ENCODE results near the gene NINL.
"Not testable (repeated sequence)": the region's sequence is repeated elsewhere in the genome, so short reads cannot be mapped to it uniquely, and the experiment has no call there.

Gene NINL

DNA sequence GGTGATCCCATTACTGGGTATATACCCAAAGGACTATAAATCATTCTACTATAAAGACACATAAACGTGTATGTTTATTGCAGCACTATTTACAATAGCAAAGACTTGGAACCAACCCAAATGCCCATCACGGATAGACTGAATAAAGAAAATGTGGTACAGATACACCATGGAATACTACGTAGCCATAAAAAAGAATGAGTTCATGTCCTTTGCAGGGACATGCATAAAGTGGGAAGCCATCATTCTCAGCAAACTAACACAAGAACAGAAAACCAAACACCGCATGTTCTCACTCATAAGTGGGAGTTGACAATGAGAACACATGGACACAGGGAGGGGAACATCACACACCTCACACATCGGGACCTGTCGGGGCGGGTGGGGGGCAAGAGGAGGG is 1.7 kb downstream of the NINL start:
- H3K4me1 Mint-ChIP-seq; H3K27ac Mint-ChIP-seq (ENCODE audit: low read depth); H3K9me3 Mint-ChIP-seq; H3K36me3 Mint-ChIP-seq (ENCODE audit: insufficient read depth); ATAC-seq (replicated peaks; ENCODE audit: extremely low read depth, poor library complexity, severe bottlenecking); DNase-seq (ENCODE audit: low spot score in 2 of 2): not testable (repeated sequence)
- peaks cover 51% of the 10 kb centered on the region for H3K27me3 Mint-ChIP-seq
- peak overlapping the region; percentile 54 for H3K4me3 Mint-ChIP-seq

DNA sequence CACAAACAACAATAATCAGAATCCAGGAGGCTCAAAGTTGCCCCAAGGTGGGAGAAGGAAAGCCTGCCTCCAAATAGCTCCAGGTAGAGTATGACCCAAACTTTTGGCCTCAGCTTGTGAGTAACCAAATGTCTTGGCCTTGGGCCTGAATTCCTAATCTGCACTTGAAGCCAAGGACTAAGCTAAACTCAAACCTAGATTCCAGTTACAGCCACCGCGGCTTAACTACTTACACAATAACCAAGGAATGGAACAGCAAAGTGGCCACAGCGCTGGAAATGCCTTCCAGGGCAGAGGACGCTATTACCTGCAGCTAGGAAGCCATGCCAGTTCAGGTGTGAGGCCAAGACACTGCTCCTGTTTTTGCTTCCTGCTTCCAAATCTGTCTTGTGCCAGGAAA is 4.6 kb downstream of the NINL start:
- no peak overlapping the region for H3K27ac Mint-ChIP-seq (ENCODE audit: low read depth)
- no peak overlapping the region for H3K4me3 Mint-ChIP-seq
- no peak for ATAC-seq (replicated peaks; ENCODE audit: extremely low read depth, poor library complexity, severe bottlenecking)
- no peak for DNase-seq (ENCODE audit: low spot score in 2 of 2)
- no peaks in the 10 kb centered on the region for H3K9me3 Mint-ChIP-seq
- H3K27me3 Mint-ChIP-seq: peaks cover 57% of the 10 kb centered on the region
- H3K4me1 Mint-ChIP-seq: peaks cover 5% of the 10 kb centered on the region
- peaks cover 3% of the 10 kb centered on the region for H3K36me3 Mint-ChIP-seq (ENCODE audit: insufficient read depth)

DNA sequence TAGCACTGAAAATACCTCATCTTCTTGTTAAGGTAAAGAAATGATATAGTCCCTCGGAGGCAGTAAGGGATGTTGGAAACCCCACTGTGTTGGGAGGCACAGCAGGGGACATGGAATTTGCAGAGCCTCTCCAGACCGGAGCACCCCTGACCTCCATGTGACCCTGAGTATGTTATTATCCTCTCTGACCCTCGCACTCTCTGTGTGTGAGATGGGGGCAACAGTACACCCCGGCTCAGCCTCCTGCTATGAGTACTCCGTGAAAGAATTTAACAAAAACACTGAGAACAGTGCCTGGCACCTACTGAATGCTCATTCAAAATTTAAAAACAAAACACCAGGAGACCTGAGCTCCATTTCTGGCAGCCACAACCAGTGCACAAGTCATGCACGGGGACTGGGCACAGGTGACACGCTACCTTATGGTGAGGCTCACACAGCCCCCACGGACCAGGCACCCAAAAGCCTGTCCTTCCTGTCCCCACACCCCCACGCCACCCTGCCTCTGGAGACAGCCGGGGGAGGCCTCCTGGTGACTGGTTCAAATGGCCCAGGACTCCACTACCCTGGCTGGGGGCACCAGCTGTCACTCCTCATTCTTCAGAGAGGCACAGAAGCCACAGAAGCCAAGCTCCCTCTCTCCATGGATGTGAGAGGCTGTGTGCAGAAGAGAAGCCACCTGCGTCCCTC is 6.1 kb downstream of the NINL start:
- Mint-ChIP-seq H3K4me1 (no peaks in the 10 kb centered on the region), H3K27ac (ENCODE audit: low read depth) (no peak overlapping the region), H3K27me3 (peaks cover 50% of the 10 kb centered on the region), H3K9me3 (no peaks in the 10 kb centered on the region), H3K36me3 (ENCODE audit: insufficient read depth) (no peaks in the 10 kb centered on the region), H3K4me3 (no peak overlapping the region)
- no peak for DNase-seq (ENCODE audit: low spot score in 2 of 2)
- ATAC-seq (replicated peaks; ENCODE audit: extremely low read depth, poor library complexity, severe bottlenecking): no peak

GRCh38 chr20:25576783-25577530 is 8.4 kb downstream of the NINL start:
- no peak overlapping the region for H3K4me3 Mint-ChIP-seq
- no peak for ATAC-seq (replicated peaks; ENCODE audit: extremely low read depth, poor library complexity, severe bottlenecking)
- H3K9me3 Mint-ChIP-seq: no peaks in the 10 kb centered on the region
- no peak overlapping the region for H3K27ac Mint-ChIP-seq (ENCODE audit: low read depth)
- H3K36me3 Mint-ChIP-seq (ENCODE audit: insufficient read depth): peaks cover 1% of the 10 kb centered on the region
- H3K4me1 Mint-ChIP-seq: no peaks in the 10 kb centered on the region
- DNase-seq (ENCODE audit: low spot score in 2 of 2): no peak
- peaks cover 28% of the 10 kb centered on the region for H3K27me3 Mint-ChIP-seq

DNA sequence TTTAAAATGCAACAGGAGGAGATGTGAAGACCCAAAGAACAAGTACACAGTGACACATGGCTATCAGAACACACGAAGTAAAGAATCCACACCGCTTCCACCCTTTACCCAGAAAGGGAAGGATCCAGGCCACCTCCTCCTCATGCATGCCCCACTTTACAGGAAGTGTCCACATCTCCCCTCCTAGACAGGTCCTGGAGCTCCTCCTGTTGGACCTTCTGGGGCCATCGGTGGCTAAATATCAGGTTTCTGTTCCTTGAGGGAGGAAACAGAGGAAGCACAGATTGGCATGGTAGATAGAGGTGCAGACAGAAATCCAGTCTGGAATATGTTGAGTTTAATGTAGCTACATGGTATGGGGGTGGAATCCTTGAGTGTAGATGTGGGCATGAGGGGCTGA is 10.9 kb downstream of the NINL start:
- Mint-ChIP-seq H3K36me3 (ENCODE audit: insufficient read depth) (peaks cover 1% of the 10 kb centered on the region), H3K9me3 (no peaks in the 10 kb centered on the region), H3K4me1 (no peaks in the 10 kb centered on the region), H3K4me3 (no peak overlapping the region), H3K27me3 (peaks cover 7% of the 10 kb centered on the region), H3K27ac (ENCODE audit: low read depth) (no peak overlapping the region)
- ATAC-seq (replicated peaks; ENCODE audit: extremely low read depth, poor library complexity, severe bottlenecking) (no peak), DNase-seq (ENCODE audit: low spot score in 2 of 2) (no peak)

GRCh38 chr20:25573288-25574251 is 11.8 kb downstream of the NINL start:
- Mint-ChIP-seq H3K27ac (ENCODE audit: low read depth) (no peak overlapping the region), H3K36me3 (ENCODE audit: insufficient read depth) (peaks cover 1% of the 10 kb centered on the region), H3K4me1 (no peaks in the 10 kb centered on the region), H3K4me3 (no peak overlapping the region), H3K9me3 (no peaks in the 10 kb centered on the region), H3K27me3 (peaks cover 7% of the 10 kb centered on the region)
- no peak for DNase-seq (ENCODE audit: low spot score in 2 of 2)
- no peak for ATAC-seq (replicated peaks; ENCODE audit: extremely low read depth, poor library complexity, severe bottlenecking)

DNA sequence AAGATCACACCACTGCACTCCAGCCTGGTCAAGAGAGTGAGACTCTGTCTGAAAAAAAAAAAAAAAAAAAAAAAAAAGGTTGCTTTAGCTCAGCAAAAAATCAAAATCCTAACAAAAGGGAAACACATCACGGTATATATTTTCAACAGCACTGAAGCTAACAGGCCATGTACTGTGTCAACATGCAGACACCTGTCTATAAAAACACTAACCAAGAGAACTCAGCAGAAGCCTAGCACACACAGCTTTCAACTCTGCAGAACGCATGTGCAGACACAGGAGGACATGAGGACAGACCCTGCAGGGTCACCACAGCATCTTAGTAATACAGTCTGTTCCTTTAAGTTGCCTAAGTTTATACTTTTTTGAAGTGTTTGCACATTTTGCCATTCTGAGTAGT is 13.5 kb downstream of the NINL start:
- H3K27ac Mint-ChIP-seq (ENCODE audit: low read depth): no peak overlapping the region
- peaks cover 7% of the 10 kb centered on the region for H3K27me3 Mint-ChIP-seq
- H3K36me3 Mint-ChIP-seq (ENCODE audit: insufficient read depth): peaks cover 1% of the 10 kb centered on the region
- no peak for ATAC-seq (replicated peaks; ENCODE audit: extremely low read depth, poor library complexity, severe bottlenecking)
- no peak for DNase-seq (ENCODE audit: low spot score in 2 of 2)
- H3K9me3 Mint-ChIP-seq: no peaks in the 10 kb centered on the region
- H3K4me1 Mint-ChIP-seq: no peaks in the 10 kb centered on the region
- no peak overlapping the region for H3K4me3 Mint-ChIP-seq

DNA sequence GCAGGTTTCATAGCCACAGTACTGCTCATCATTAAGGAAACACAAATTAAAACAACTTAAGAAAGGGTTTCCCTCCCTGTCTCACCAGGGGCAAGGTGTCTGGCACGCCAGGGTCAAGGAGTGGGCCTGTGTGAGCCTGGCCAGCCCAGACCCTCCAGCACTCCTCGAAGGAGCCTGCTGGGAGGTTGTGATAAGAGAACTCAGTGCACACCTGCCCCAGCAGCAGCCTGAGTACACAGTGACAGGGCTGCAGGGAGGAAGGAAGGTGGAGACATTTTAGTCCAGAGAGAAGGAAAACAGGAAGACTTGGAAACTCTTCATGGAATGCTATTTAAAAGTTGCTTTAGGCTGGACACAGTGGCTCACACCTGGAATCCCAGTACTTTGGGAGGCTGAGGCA is 14.1 kb downstream of the NINL start:
- DNase-seq (ENCODE audit: low spot score in 2 of 2) (no peak), ATAC-seq (replicated peaks; ENCODE audit: extremely low read depth, poor library complexity, severe bottlenecking) (no peak)
- peaks cover 6% of the 10 kb centered on the region for H3K27me3 Mint-ChIP-seq
- H3K9me3 Mint-ChIP-seq: no peaks in the 10 kb centered on the region
- no peaks in the 10 kb centered on the region for H3K4me1 Mint-ChIP-seq
- H3K4me3 Mint-ChIP-seq: no peak overlapping the region
- H3K36me3 Mint-ChIP-seq (ENCODE audit: insufficient read depth): peaks cover 1% of the 10 kb centered on the region
- no peak overlapping the region for H3K27ac Mint-ChIP-seq (ENCODE audit: low read depth)

GRCh38 chr20:25570148-25570530 is 15.2 kb downstream of the NINL start:
- Mint-ChIP-seq H3K27ac (ENCODE audit: low read depth) (no peak overlapping the region), H3K4me1 (no peaks in the 10 kb centered on the region)

GRCh38 chr20:25567286-25567685 is 18.0 kb downstream of the NINL start:
- Mint-ChIP-seq H3K4me1 (no peaks in the 10 kb centered on the region), H3K36me3 (ENCODE audit: insufficient read depth) (no peaks in the 10 kb centered on the region), H3K9me3 (no peaks in the 10 kb centered on the region), H3K4me3 (no peak overlapping the region), H3K27ac (ENCODE audit: low read depth) (no peak overlapping the region), H3K27me3 (no peaks in the 10 kb centered on the region)
- DNase-seq (ENCODE audit: low spot score in 2 of 2): no peak
- ATAC-seq (replicated peaks; ENCODE audit: extremely low read depth, poor library complexity, severe bottlenecking): no peak

More at GRCh38 chr20:25570148-25570530, 15.2 kb downstream of the NINL start:
- H3K9me3 Mint-ChIP-seq: no peaks in the 10 kb centered on the region
- H3K36me3 Mint-ChIP-seq (ENCODE audit: insufficient read depth): peaks cover 1% of the 10 kb centered on the region
- DNase-seq (ENCODE audit: low spot score in 2 of 2): no peak
- no peak overlapping the region for H3K4me3 Mint-ChIP-seq
- ATAC-seq (replicated peaks; ENCODE audit: extremely low read depth, poor library complexity, severe bottlenecking): no peak
- H3K27me3 Mint-ChIP-seq: no peaks in the 10 kb centered on the region

DNA sequence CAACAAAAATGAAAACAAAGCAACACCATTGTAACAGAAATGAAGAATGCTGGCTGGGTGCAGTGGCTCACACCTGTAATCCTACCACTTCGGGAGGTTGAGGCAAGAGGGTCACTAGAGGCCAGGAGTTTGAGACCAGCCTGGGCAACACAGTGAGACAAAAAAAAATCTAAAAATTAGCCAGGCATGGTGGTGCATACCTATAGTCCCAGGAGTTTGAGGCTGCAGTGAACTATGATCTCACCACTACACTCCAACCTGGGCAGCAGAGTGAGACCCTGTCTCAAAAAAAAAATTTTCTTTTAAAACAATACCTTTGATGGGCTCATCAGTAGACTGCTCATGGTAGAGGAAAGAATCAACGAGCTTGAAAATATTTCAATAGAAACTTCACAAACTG is 18.5 kb downstream of the NINL start:
- Mint-ChIP-seq H3K4me3 (no peak overlapping the region), H3K27me3 (no peaks in the 10 kb centered on the region), H3K4me1 (no peaks in the 10 kb centered on the region), H3K9me3 (no peaks in the 10 kb centered on the region), H3K27ac (ENCODE audit: low read depth) (no peak overlapping the region), H3K36me3 (ENCODE audit: insufficient read depth) (no peaks in the 10 kb centered on the region)
- ATAC-seq (replicated peaks; ENCODE audit: extremely low read depth, poor library complexity, severe bottlenecking) (no peak), DNase-seq (ENCODE audit: low spot score in 2 of 2) (no peak)

- no peak overlapping the region for H3K27ac Mint-ChIP-seq (ENCODE audit: low read depth)
- H3K27me3 Mint-ChIP-seq: no peaks in the 10 kb centered on the region
- no peaks in the 10 kb centered on the region for H3K4me1 Mint-ChIP-seq
- ATAC-seq (replicated peaks; ENCODE audit: extremely low read depth, poor library complexity, severe bottlenecking) (no peak), DNase-seq (ENCODE audit: low spot score in 2 of 2) (no peak)
- H3K36me3 Mint-ChIP-seq (ENCODE audit: insufficient read depth): no peaks in the 10 kb centered on the region
- no peaks in the 10 kb centered on the region for H3K9me3 Mint-ChIP-seq
- H3K4me3 Mint-ChIP-seq: no peak overlapping the region
Measured at GRCh38 chr20:25565578-25566157, 19.7 kb downstream of the NINL start.
